Smooth muscle cell of the brain vasculature (primary cell): ENCODE data around the gene EXD1.

Experiments
- DNase-seq: peaks from one replicate; pipeline ENCODE4 v3.0.0-alpha.2; 2012; ENCODE audit warnings: low read depth, low spot score

Gene EXD1

GRCh38 chr15:41231422-41232226 is 1.1 kb upstream of the EXD1 start:
- no peak for DNase-seq

GRCh38 chr15:41230345-41230649 is 260 bp downstream of the EXD1 start:
- no peak for DNase-seq

- DNase-seq, result no peak
These were observed 11.2 kb downstream of the EXD1 start for GRCh38 chr15:41219381-41219780.

GRCh38 chr15:41218851-41219250 is 11.7 kb downstream of the EXD1 start:
- DNase-seq, result no peak

- DNase-seq, result no peak
These were observed 14.8 kb downstream of the EXD1 start for GRCh38 chr15:41215708-41216107.

- no peak for DNase-seq
These were observed 22.7 kb downstream of the EXD1 start for GRCh38 chr15:41207687-41208448.

GRCh38 chr15:41205315-41205714 is 25.2 kb downstream of the EXD1 start:
- DNase-seq, result no peak

- no peak for DNase-seq
These were observed 27.2 kb downstream of the EXD1 start for GRCh38 chr15:41203395-41203794.

- DNase-seq, result no peak
These were observed 31.1 kb downstream of the EXD1 start for GRCh38 chr15:41199470-41199869.

GRCh38 chr15:41194444-41194843 is 36.1 kb downstream of the EXD1 start:
- no peak for DNase-seq

- DNase-seq, result no peak
These were observed 47.0 kb downstream of the EXD1 start for GRCh38 chr15:41183581-41183980.

GRCh38 chr15:41182266-41182665 is 48.3 kb downstream of the EXD1 start:
- no peak for DNase-seq

GRCh38 chr15:41180206-41180789 is 50.3 kb downstream of the EXD1 start:
- no peak for DNase-seq

- DNase-seq, result no peak
These were observed 60.8 kb downstream of the EXD1 start for GRCh38 chr15:41169781-41170180.

GRCh38 chr15:41169086-41169485 is 61.5 kb downstream of the EXD1 start:
- no peak for DNase-seq

- no peak for DNase-seq
These were observed 68.8 kb downstream of the EXD1 start for GRCh38 chr15:41161736-41162135.

GRCh38 chr15:41161336-41161735 is 69.2 kb downstream of the EXD1 start:
- DNase-seq, result no peak

GRCh38 chr15:41160639-41161315 is 69.8 kb downstream of the EXD1 start:
- DNase-seq, result no peak

GRCh38 chr15:41154412-41154811 is 76.1 kb downstream of the EXD1 start:
- no peak for DNase-seq

- DNase-seq, result no peak
These were observed 76.8 kb downstream of the EXD1 start for GRCh38 chr15:41153733-41154132.

- no peak for DNase-seq
These were observed 79.0 kb downstream of the EXD1 start for GRCh38 chr15:41151451-41152005.

GRCh38 chr15:41150279-41150678 is 80.3 kb downstream of the EXD1 start:
- DNase-seq, result no peak
